Adrenal gland (tissue), 12 donors: ENCODE measurements around the gene BMP6. TPM values are rescaled to one million over a fixed set of nuclear protein-coding genes. Genes with fewer than 3 reads are reported as not detected.

Experiments
- DNase-seq, 7 donors: peaks; one replicate each; pipeline ENCODE4 v3.0.0-alpha.2; 2019 to 2020
- H3K27ac ChIP-seq, 5 donors: fragments of 200-600 bp; sonication (generic) in 4 of 5; 1 replicate in 3 of 5; 2 replicates in 2 of 5; pipeline versions ENCODE4 v1.5.1 to v1.8.0; 2016 to 2020; ENCODE audit warnings: mild to moderate bottlenecking in 1 of 5
- H3K27me3 ChIP-seq: fragments of 200-600 bp; 2 replicates; pipeline ENCODE4 v1.8.0; 2021
- H3K36me3 ChIP-seq, 2 donors: fragments of 200-600 bp; replicated peaks in 1 of 2; 1 replicate in 1 of 2; 2 replicates in 1 of 2; pipeline versions ENCODE4 v1.5.1 to v1.8.0; 2018 to 2022
- H3K4me1 ChIP-seq, 2 donors: fragments of 200-600 bp; replicated peaks in 1 of 2; 1 replicate in 1 of 2; 2 replicates in 1 of 2; pipeline versions ENCODE4 v1.5.1 to v1.8.0; 2018 to 2021
- H3K4me3 ChIP-seq, 4 donors: fragments of 200-600 bp; sonication (generic) in 3 of 4; one replicate each; pipeline ENCODE4 v1.5.1; 2016 to 2018
- H3K9me3 ChIP-seq, 3 donors: fragments of 200-600 bp; sonication (generic) in 1 of 3; replicated peaks in 1 of 3; 1 replicate in 2 of 3; 2 replicates in 1 of 3; pipeline versions ENCODE4 v1.5.1 to v1.8.0; 2016 to 2021
- CTCF ChIP-seq, 6 experiments: fragments of 450-650 bp in 4 of 6; fragments of 200-600 bp in 2 of 6; sonication (generic) in 1 of 6; IDR thresholded peaks; 1 replicate in 5 of 6; 2 replicates in 1 of 6; pipeline versions ENCODE4 v1.5.1 to v1.8.0; 2016 to 2021; ENCODE audit warnings: antibody characterized with exemption in 6 of 6, mild to moderate bottlenecking in 2 of 6, moderate library complexity in 1 of 6
- POLR2A ChIP-seq, 2 donors: fragments of 450-650 bp; IDR thresholded peaks; one replicate each; pipeline ENCODE4 v1.6.1; 2017; ENCODE audit warnings: antibody characterized with exemption in 2 of 2, mild to moderate bottlenecking in 2 of 2, moderate library complexity in 1 of 2
- WGBS, 4 donors: extraction: QIAGEN DNeasy Blood & Tissue Kit in 2 of 4; methylation state at CpG; one replicate each; pipeline versions ENCODE4 v1.1.5 to v1.1.7; 2013 to 2017; 5-methylcytosine and 5-hydroxymethylcytosine counted together
- intact Hi-C, 2 donors: fragments of 100-400 bp; cut with DNase I; formaldehyde crosslinking; loops; one replicate each; pipeline versions ENCODE4 v1.14.1 to v1.15.0; 2022 to 2023
- polyA plus RNA-seq, 3 donors: library from polyadenylated mRNA; stranded (reverse); fragments of 200-250 nt in 2 of 3; fragments of 350-450 nt in 1 of 3; fragmentation: Illumina TruSeq in 1 of 3; extraction: RNeasy Lipid Tissue Mini Kit (QIAGEN cat#74804) in 1 of 3; gene quantifications; one replicate each; pipeline ENCODE4 v1.2.3, GENCODE V29; 2013 to 2014
- total RNA-seq, 9 donors: library from RNA; depleted of rRNA in 4 of 9; stranded (reverse); fragments of >200 nt in 4 of 9; fragments of 120-200 nt in 1 of 9; fragmentation: NEBNext Ultra II Directional in 1 of 9; extraction: Animal tissue kit (Norgen Biotek cat#: 25700) in 1 of 9; gene quantifications; one replicate each; pipeline versions ENCODE4 v1.1.0 to v1.2.4, GENCODE V29; 2013 to 2023
- donor health status: healthy with polysubstance abuse.
- donor health status: Bipolar disorder and iron deficiency.
- donor health status: DM: yes; HTN: yes; CAD: no.
- donor health status: DM: no; HTN: no; CAD: no.
- donor health status: DM: no; HTN: no; CAD: no.
- donor health status: DM: yes; HTN: yes; CAD: no.

Gene BMP6
- total and polyA plus RNA-seq, 12 donors, result 1.4 to 17.0 (median 4.2) TPM

- 55 to 68% (median 62%) methylated on average over 7 of the region's 7 CpGs for WGBS, 4 donors
These were observed 59.5 kb downstream of the BMP6 start for GRCh38 chr6:7785243-7786035.

GRCh38 chr6:7786214-7786661 is 60.3 kb downstream of the BMP6 start:
- DNase-seq, result no peak
- no peaks in the 10 kb centered on the region for H3K9me3 ChIP-seq
- TF ChIP-seq POLR2A (IDR thresholded peaks at IDR 0.05) (no peak), CTCF (IDR thresholded peaks at IDR 0.05) (no peak)
- 36 to 51% (median 43%) methylated on average over 3 of the region's 3 CpGs for WGBS, 4 donors
- no peaks in the 10 kb centered on the region for H3K36me3 ChIP-seq
- H3K4me3 ChIP-seq, result no peak overlapping the region
- peak overlapping the region in 1 of 5 donors; percentile 6 for H3K27ac ChIP-seq
- peaks cover 10 to 15% of the 10 kb centered on the region in 2 donors for H3K4me1 ChIP-seq
- intact Hi-C loops, result loop anchor here in 1 of 2 donors (5.0 kb wide), 1 partner anchor 144 kb away; no protein-coding TSS in a partner anchor
- H3K27me3 ChIP-seq, result peaks cover 3% of the 10 kb centered on the region

More at GRCh38 chr6:7785243-7786035, 59.5 kb downstream of the BMP6 start:
- Histone ChIP-seq H3K4me3 (no peak overlapping the region), H3K27me3 (no peaks in the 10 kb centered on the region), H3K9me3 (no peaks in the 10 kb centered on the region), H3K36me3 (no peaks in the 10 kb centered on the region), H3K4me1 (peaks cover 10 to 15% of the 10 kb centered on the region in 2 donors), H3K27ac (no peak overlapping the region)
- DNase-seq, result no peak
- TF ChIP-seq POLR2A (IDR thresholded peaks at IDR 0.05) (no peak), CTCF (IDR thresholded peaks at IDR 0.05) (no peak)
- intact Hi-C loops, result loop anchor here in 1 of 2 donors (5.0 kb wide), 1 partner anchor 143 kb away; no protein-coding TSS in a partner anchor

GRCh38 chr6:7787137-7787608 is 61.3 kb downstream of the BMP6 start:
- H3K4me1 ChIP-seq, result peaks cover 10 to 15% of the 10 kb centered on the region in 2 donors
- no peaks in the 10 kb centered on the region for H3K9me3 ChIP-seq
- no peaks in the 10 kb centered on the region for H3K36me3 ChIP-seq
- DNase-seq, result peak; percentile 32 to 85 (median 71)
- TF ChIP-seq POLR2A (IDR thresholded peaks at IDR 0.05) (no peak), CTCF (IDR thresholded peaks at IDR 0.05) (no peak)
- H3K27ac ChIP-seq, result no peak overlapping the region
- H3K27me3 ChIP-seq, result peaks cover 8% of the 10 kb centered on the region
- WGBS, 4 donors, result 46 to 48% (median 46%) methylated on average over 5 of the region's 5 CpGs
- H3K4me3 ChIP-seq, result no peak overlapping the region
- intact Hi-C loops, result loop anchor here in 1 of 2 donors (5.0 kb wide), 1 partner anchor 145 kb away; no protein-coding TSS in a partner anchor

GRCh38 chr6:7787731-7788130 is 61.8 kb downstream of the BMP6 start:
- Histone ChIP-seq H3K27me3 (peaks cover 8% of the 10 kb centered on the region), H3K27ac (no peak overlapping the region), H3K4me3 (no peak overlapping the region), H3K36me3 (no peaks in the 10 kb centered on the region), H3K9me3 (no peaks in the 10 kb centered on the region), H3K4me1 (peaks cover 10 to 15% of the 10 kb centered on the region in 2 donors)
- no peak for DNase-seq
- intact Hi-C loops, result loop anchor here in 1 of 2 donors (5.0 kb wide), 1 partner anchor 145 kb away; no protein-coding TSS in a partner anchor
- 48 to 64% (median 61%) methylated on average over 2 of the region's 2 CpGs for WGBS, 4 donors
- TF ChIP-seq POLR2A (IDR thresholded peaks at IDR 0.05) (no peak), CTCF (IDR thresholded peaks at IDR 0.05) (no peak)
